PC-9 (cell line): ENCODE results near the gene CHSY1. TPM values are rescaled to one million over a fixed set of nuclear protein-coding genes. Genes with fewer than 3 reads are reported as not detected.

Experiments
- BruUV-seq: library from RNA; stranded (reverse); fragments of 400-500 nt; replicated peaks from 2 replicates; lab custom pipeline; 2021; lab: Mats Ljungman, UMichigan
- CTCF ChIA-PET: fragments of 300-600 bp; sonication (Branson Sonifier 250); formaldehyde crosslinking; loops from one replicate; lab custom pipeline; 2022; ENCODE audit warnings: antibody characterized with exemption; lab: Charles Lee
- POLR2A ChIA-PET: fragments of 300-600 bp; sonication (Branson Sonifier 250); formaldehyde crosslinking; loops from one replicate; lab custom pipeline; 2022; ENCODE audit warnings: antibody characterized with exemption; ENCODE audit not compliant: unreplicated experiment; lab: Charles Lee
- DNase-seq, 2 experiments: peaks; one replicate each; pipeline versions ENCODE4 v3.0.0 to v3.0.0-alpha.2; 2015 to 2022; ENCODE audit warnings: mixed read lengths in 1 of 2
- H2AFZ ChIP-seq: fragments of 200-600 bp; sonication (generic); 2 replicates; pipeline ENCODE4 v1.8.1; 2017; ENCODE audit warnings: antibody characterized with exemption
- H3F3A ChIP-seq: fragments of 200-600 bp; sonication (generic); 2 replicates; pipeline ENCODE4 v1.8.1; 2017; ENCODE audit warnings: antibody characterized with exemption, mild to moderate bottlenecking, low read depth; ENCODE audit not compliant: insufficient read depth
- H3K27ac ChIP-seq: fragments of 200-600 bp; sonication (generic); 2 replicates; pipeline ENCODE4 v1.6.1; 2016; ENCODE audit warnings: mixed run types
- H3K27me3 ChIP-seq: fragments of 200-600 bp; sonication (generic); 2 replicates; pipeline ENCODE4 v1.6.1; 2016; ENCODE audit warnings: low read depth, mixed run types; ENCODE audit not compliant: insufficient read depth
- H3K36me3 ChIP-seq: fragments of 200-600 bp; sonication (generic); 2 replicates; pipeline ENCODE4 v1.6.1; 2016; ENCODE audit warnings: low read depth, mixed run types
- H3K4me1 ChIP-seq: fragments of 200-600 bp; sonication (generic); replicated peaks from 2 replicates; pipeline ENCODE4 v1.6.1; 2016; ENCODE audit warnings: mixed run types; ENCODE audit not compliant: insufficient read depth
- H3K4me2 ChIP-seq: fragments of 200-600 bp; sonication (generic); 2 replicates; pipeline ENCODE4 v1.6.1; 2017; ENCODE audit warnings: mixed run types
- H3K4me3 ChIP-seq: fragments of 200-600 bp; sonication (generic); 2 replicates; pipeline ENCODE4 v1.6.1; 2016; ENCODE audit warnings: mixed run types
- H3K79me2 ChIP-seq: fragments of 200-600 bp; sonication (generic); 2 replicates; pipeline ENCODE4 v1.6.1; 2017; ENCODE audit warnings: low read depth, mixed run types
- H3K9me2 ChIP-seq: fragments of 200-600 bp; sonication (generic); 2 replicates; pipeline ENCODE4 v1.8.1; 2017; ENCODE audit warnings: mild to moderate bottlenecking; ENCODE audit not compliant: insufficient read depth
- H3K9me3 ChIP-seq: fragments of 200-600 bp; sonication (generic); 2 replicates; pipeline ENCODE4 v1.8.1; 2016; ENCODE audit warnings: low read depth; ENCODE audit not compliant: insufficient read depth
- H4K20me1 ChIP-seq: fragments of 200-600 bp; sonication (generic); 2 replicates; pipeline ENCODE4 v1.8.1; 2017; ENCODE audit not compliant: insufficient read depth
- EZH2 ChIP-seq: fragments of 200-600 bp; sonication (generic); IDR thresholded peaks from 2 replicates; pipeline ENCODE4 v1.8.0; 2017; ENCODE audit warnings: antibody characterized with exemption, low read depth
- intact Hi-C: fragments of 100-400 bp; cut with micrococcal nuclease; formaldehyde crosslinking; loops from one replicate; pipeline ENCODE4 v1.10.0; 2022; ENCODE audit not compliant: unreplicated experiment
- total RNA-seq: library from RNA; stranded (reverse); gene quantifications from 2 replicates; pipeline ENCODE4 v1.2.3, GENCODE V29; 2021
- TF ChIP-seq, protein P1 (sequence below): fragments of 200-600 bp; sonication (generic); conservative IDR thresholded peaks from 2 replicates; pipeline ENCODE4 v1.6.1; 2017; ENCODE audit warnings: mixed run types, antibody characterized with exemption, mild to moderate bottlenecking, moderate library complexity

The CHSY1 gene
- total RNA-seq, 1 experiment from 2014 or later, result 10.7 TPM

- no peaks in the 10 kb centered on the region for H3K9me2 ChIP-seq
- H3K4me1 ChIP-seq, result no peaks in the 10 kb centered on the region
- intact Hi-C loops, result no loop called here
- H2AFZ ChIP-seq, result no peak overlapping the region
- H3K79me2 ChIP-seq, result peaks cover 19% of the 10 kb centered on the region
- H3K9me3 ChIP-seq, result no peaks in the 10 kb centered on the region
- no peak overlapping the region for H3K27ac ChIP-seq
- no TSS peak for BruUV-seq
- no peaks in the 10 kb centered on the region; the same call in none of the 2 replicates for H3F3A ChIP-seq
- no peak overlapping the region for H3K4me2 ChIP-seq
- TF ChIP-seq, protein P1, sequence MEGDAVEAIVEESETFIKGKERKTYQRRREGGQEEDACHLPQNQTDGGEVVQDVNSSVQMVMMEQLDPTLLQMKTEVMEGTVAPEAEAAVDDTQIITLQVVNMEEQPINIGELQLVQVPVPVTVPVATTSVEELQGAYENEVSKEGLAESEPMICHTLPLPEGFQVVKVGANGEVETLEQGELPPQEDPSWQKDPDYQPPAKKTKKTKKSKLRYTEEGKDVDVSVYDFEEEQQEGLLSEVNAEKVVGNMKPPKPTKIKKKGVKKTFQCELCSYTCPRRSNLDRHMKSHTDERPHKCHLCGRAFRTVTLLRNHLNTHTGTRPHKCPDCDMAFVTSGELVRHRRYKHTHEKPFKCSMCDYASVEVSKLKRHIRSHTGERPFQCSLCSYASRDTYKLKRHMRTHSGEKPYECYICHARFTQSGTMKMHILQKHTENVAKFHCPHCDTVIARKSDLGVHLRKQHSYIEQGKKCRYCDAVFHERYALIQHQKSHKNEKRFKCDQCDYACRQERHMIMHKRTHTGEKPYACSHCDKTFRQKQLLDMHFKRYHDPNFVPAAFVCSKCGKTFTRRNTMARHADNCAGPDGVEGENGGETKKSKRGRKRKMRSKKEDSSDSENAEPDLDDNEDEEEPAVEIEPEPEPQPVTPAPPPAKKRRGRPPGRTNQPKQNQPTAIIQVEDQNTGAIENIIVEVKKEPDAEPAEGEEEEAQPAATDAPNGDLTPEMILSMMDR, result no peak
- no peak for TF ChIP-seq EZH2
- CTCF ChIA-PET, result no interaction called here
- DNase-seq, result no peak
- H3K27me3 ChIP-seq, result no peaks in the 10 kb centered on the region
- no peak overlapping the region for H3K4me3 ChIP-seq
- POLR2A ChIA-PET, result no interaction called here
- no peaks in the 10 kb centered on the region for H3K36me3 ChIP-seq
- H4K20me1 ChIP-seq, result peaks cover 11% of the 10 kb centered on the region; the same call in 1 of the 2 replicates
These were observed 41.4 kb downstream of the CHSY1 start for GRCh38 chr15:101210466-101210865.

GRCh38 chr15:101210058-101210457, 41.8 kb downstream of the CHSY1 start:
- BruUV-seq, result no TSS peak
- no peaks in the 10 kb centered on the region for H3K36me3 ChIP-seq
- H2AFZ ChIP-seq, result no peak overlapping the region
- ChIA-PET POLR2A (no interaction called here), CTCF (no interaction called here)
- intact Hi-C loops, result no loop called here
- TF ChIP-seq, protein P1, result no peak
- H3K9me2 ChIP-seq, result no peaks in the 10 kb centered on the region
- peaks cover 19% of the 10 kb centered on the region for H3K79me2 ChIP-seq
- H3K4me2 ChIP-seq, result no peak overlapping the region
- peaks cover 10% of the 10 kb centered on the region; the same call in 1 of the 2 replicates for H4K20me1 ChIP-seq
- no peaks in the 10 kb centered on the region; the same call in none of the 2 replicates for H3F3A ChIP-seq
- no peak for DNase-seq
- no peaks in the 10 kb centered on the region for H3K27me3 ChIP-seq
- no peak overlapping the region for H3K27ac ChIP-seq
- H3K4me1 ChIP-seq, result no peaks in the 10 kb centered on the region
- H3K4me3 ChIP-seq, result no peak overlapping the region
- H3K9me3 ChIP-seq, result no peaks in the 10 kb centered on the region

DNA sequence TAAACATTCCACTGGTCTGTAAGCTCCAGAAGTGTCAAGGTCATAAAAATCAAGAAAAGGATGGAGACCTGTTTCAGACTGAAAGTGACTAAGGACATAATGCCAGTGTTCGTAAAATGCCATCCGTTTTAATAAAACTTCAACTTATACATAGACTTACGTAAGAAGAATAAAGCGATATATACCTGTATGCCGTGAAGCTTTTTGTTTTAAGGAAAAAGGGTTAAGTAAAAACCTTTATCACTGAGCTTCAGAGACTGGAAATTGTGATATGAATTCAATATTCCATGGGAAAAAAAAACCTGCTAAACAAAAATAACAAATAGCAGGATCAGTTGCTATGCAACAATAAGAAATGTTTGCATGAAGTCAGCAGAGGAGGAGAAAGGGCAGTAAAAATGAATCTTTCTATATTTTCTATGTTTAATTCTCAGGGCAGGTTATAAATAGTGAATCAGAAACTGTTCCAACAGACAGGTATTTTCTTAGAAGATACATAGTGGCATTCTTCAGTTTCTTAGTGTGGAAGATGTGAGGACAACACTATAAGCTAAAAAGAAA, 42.5 kb downstream of the CHSY1 start:
- Histone ChIP-seq H3K9me3 (no peaks in the 10 kb centered on the region), H3K9me2 (no peaks in the 10 kb centered on the region), H4K20me1 (peaks cover 8% of the 10 kb centered on the region; the same call in 1 of the 2 replicates), H3K27me3 (no peaks in the 10 kb centered on the region), H3K79me2 (peaks cover 19% of the 10 kb centered on the region), H3K4me1 (no peaks in the 10 kb centered on the region), H3K4me2 (no peak overlapping the region), H3K4me3 (no peak overlapping the region), H3K27ac (no peak overlapping the region), H3F3A (no peaks in the 10 kb centered on the region; the same call in none of the 2 replicates), H2AFZ (no peak overlapping the region), H3K36me3 (no peaks in the 10 kb centered on the region)
- TF ChIP-seq, protein P1, result no peak
- no peak for TF ChIP-seq EZH2
- POLR2A ChIA-PET, result no interaction called here
- intact Hi-C loops, result no loop called here
- no peak for DNase-seq
- CTCF ChIA-PET, result no interaction called here
- BruUV-seq, result no TSS peak
